Chondrocyte (in vitro differentiated cells): ENCODE results near the gene FAS. TPM values are rescaled to one million over a fixed set of nuclear protein-coding genes. Genes with fewer than 3 reads are reported as not detected.

ENCODE experiments used
- DNase-seq: peaks from one replicate; pipeline ENCODE4 v3.0.0; 2021; ENCODE audit warnings: mixed read lengths, low spot score
- H3K27ac Mint-ChIP-seq: one replicate; pipeline ENCODE4 v1.8.0; 2021; ENCODE audit warnings: mild to moderate bottlenecking, moderate library complexity, mixed read lengths; ENCODE audit not compliant: unreplicated experiment
- H3K27me3 Mint-ChIP-seq: 2 replicates; pipeline ENCODE4 v1.8.0; 2021; ENCODE audit warnings: low read depth, mixed read lengths
- H3K36me3 Mint-ChIP-seq: 2 replicates; pipeline ENCODE4 v1.8.0; 2021; ENCODE audit warnings: low read depth, mixed read lengths
- H3K4me1 Mint-ChIP-seq: 2 replicates; pipeline ENCODE4 v1.8.0; 2021; ENCODE audit warnings: low read depth, mild to moderate bottlenecking, mixed read lengths
- H3K4me3 Mint-ChIP-seq: one replicate; pipeline ENCODE4 v1.8.0; 2021; ENCODE audit warnings: mild to moderate bottlenecking, moderate library complexity, mixed read lengths; ENCODE audit not compliant: unreplicated experiment
- H3K9me3 Mint-ChIP-seq: 2 replicates; pipeline ENCODE4 v1.8.0; 2021; ENCODE audit warnings: low read depth, mixed read lengths
- CTCF ChIP-seq: fragments of 200-600 bp; sonication (generic); IDR thresholded peaks from 2 replicates; pipeline ENCODE4 v1.5.0; 2021; ENCODE audit warnings: antibody characterized with exemption, mild to moderate bottlenecking, moderate library complexity
- total RNA-seq: library from RNA; stranded (reverse); gene quantifications from 3 replicates; pipeline ENCODE4 v1.2.1, GENCODE V29; 2021

FAS gene
- total RNA-seq, 1 donor from 2014 or later = 11.5 TPM

- no peaks in the 10 kb centered on the region for H3K36me3 Mint-ChIP-seq
- H3K4me1 Mint-ChIP-seq = peaks cover 40% of the 10 kb centered on the region
- peak overlapping the region; percentile 85 for H3K4me3 Mint-ChIP-seq
- no peaks in the 10 kb centered on the region for H3K9me3 Mint-ChIP-seq
- no peaks in the 10 kb centered on the region for H3K27me3 Mint-ChIP-seq
- peak; percentile 46 for TF ChIP-seq CTCF
- peak; percentile 79 for DNase-seq
- H3K27ac Mint-ChIP-seq = peak overlapping the region; percentile 73
Measured at GRCh38 chr10:88991161-88991898, 732 bp downstream of the FAS start.

DNA sequence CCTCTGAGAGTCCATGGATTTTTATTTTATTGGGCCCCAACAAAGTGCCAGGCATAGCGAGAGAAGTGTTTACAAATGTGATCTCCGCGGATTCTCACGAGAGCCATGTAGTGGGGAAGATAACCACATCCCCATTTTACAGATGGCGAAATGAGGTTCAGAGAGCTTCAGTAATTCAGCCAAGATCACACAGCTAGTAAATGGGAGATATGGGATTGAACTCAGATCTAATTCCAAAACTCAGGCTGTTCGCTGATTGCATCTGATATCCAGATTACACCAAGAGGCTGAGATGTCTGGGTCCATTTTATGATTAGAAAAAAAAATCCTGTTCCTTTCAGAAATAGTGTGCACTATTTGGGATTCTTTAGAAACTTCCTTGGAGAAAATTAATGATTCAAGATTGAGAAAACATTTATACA lies 1.3 kb downstream of the FAS start:
- no peak for TF ChIP-seq CTCF
- no peaks in the 10 kb centered on the region for H3K27me3 Mint-ChIP-seq
- peak overlapping the region; percentile 85 for H3K4me3 Mint-ChIP-seq
- H3K36me3 Mint-ChIP-seq = no peaks in the 10 kb centered on the region
- peaks cover 37% of the 10 kb centered on the region for H3K4me1 Mint-ChIP-seq
- H3K9me3 Mint-ChIP-seq = no peaks in the 10 kb centered on the region
- no peak for DNase-seq
- H3K27ac Mint-ChIP-seq = peak overlapping the region; percentile 73

- Mint-ChIP-seq H3K9me3 (no peaks in the 10 kb centered on the region), H3K36me3 (no peaks in the 10 kb centered on the region), H3K27me3 (no peaks in the 10 kb centered on the region), H3K4me3 (no peak overlapping the region), H3K4me1 (peaks cover 35% of the 10 kb centered on the region), H3K27ac (peak overlapping the region; percentile 27)
- no peak for TF ChIP-seq CTCF
- no peak for DNase-seq
Measured at GRCh38 chr10:88992921-88993524, 2.4 kb downstream of the FAS start.

GRCh38 chr10:88994019-88994418 lies 3.4 kb downstream of the FAS start:
- Mint-ChIP-seq H3K4me1 (peaks cover 30% of the 10 kb centered on the region), H3K27me3 (no peaks in the 10 kb centered on the region), H3K36me3 (no peaks in the 10 kb centered on the region), H3K9me3 (no peaks in the 10 kb centered on the region), H3K27ac (no peak overlapping the region), H3K4me3 (no peak overlapping the region)
- no peak for DNase-seq
- TF ChIP-seq CTCF = no peak

- H3K9me3 Mint-ChIP-seq = no peaks in the 10 kb centered on the region
- no peaks in the 10 kb centered on the region for H3K27me3 Mint-ChIP-seq
- no peak overlapping the region for H3K4me3 Mint-ChIP-seq
- no peak overlapping the region for H3K27ac Mint-ChIP-seq
- H3K36me3 Mint-ChIP-seq = no peaks in the 10 kb centered on the region
- DNase-seq = no peak
- H3K4me1 Mint-ChIP-seq = peaks cover 23% of the 10 kb centered on the region
- no peak for TF ChIP-seq CTCF
Measured at GRCh38 chr10:88995156-88995876, 4.7 kb downstream of the FAS start.
